VCaP (cell line): ENCODE measurements around the gene USO1.

ENCODE experiments used
- H3K27ac ChIP-seq: fragments of 450-650 bp; 2 replicates; pipeline ENCODE4 v1.5.1; 2017
- TF ChIP-seq, protein P1 (sequence below): fragments of 450-650 bp; conservative IDR thresholded peaks from 2 replicates; pipeline ENCODE4 v1.5.1; 2017; ENCODE audit warnings: mild to moderate bottlenecking, moderate library complexity

Gene USO1

DNA sequence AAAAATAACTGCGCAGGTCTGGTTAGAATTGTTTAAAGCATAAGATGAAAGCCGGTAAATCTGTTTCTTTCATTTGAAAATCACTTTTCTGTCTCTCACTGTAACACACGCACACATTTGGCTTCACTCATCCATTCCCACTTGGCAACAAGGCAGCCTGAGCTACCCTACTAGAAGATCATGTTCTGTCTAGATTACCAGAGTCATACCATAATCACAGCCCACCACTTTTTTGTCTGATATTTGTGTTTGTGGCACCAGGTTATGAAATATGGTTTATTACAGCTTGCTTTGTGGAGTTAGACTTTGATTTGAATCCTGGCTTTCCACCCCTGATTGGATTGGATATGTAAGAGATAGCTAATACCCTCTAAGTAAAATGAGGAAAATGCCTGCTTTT lies 2.2 kb downstream of the USO1 start:
- peak overlapping the region; percentile 92; the same call in 1 of the 2 replicates for H3K27ac ChIP-seq

DNA sequence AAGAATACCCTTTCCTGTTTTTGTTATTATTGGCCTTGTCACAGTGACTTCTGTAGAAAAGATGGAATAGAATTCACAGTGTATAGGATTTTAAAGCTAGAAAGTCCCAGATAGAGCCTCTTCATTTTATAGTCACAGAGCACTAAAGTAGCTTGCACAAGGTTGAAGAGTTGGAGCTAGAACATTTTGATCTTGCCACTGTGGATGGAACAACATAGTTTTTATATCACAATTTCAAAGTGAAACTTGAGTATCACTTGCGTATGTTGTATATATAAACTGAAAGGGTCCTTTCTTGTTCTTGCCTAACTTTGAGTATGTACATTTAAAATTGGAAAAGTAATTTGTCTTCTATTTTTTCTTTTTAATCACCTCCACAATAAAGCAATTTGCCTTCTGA lies 2.7 kb downstream of the USO1 start:
- TF ChIP-seq, protein P1, sequence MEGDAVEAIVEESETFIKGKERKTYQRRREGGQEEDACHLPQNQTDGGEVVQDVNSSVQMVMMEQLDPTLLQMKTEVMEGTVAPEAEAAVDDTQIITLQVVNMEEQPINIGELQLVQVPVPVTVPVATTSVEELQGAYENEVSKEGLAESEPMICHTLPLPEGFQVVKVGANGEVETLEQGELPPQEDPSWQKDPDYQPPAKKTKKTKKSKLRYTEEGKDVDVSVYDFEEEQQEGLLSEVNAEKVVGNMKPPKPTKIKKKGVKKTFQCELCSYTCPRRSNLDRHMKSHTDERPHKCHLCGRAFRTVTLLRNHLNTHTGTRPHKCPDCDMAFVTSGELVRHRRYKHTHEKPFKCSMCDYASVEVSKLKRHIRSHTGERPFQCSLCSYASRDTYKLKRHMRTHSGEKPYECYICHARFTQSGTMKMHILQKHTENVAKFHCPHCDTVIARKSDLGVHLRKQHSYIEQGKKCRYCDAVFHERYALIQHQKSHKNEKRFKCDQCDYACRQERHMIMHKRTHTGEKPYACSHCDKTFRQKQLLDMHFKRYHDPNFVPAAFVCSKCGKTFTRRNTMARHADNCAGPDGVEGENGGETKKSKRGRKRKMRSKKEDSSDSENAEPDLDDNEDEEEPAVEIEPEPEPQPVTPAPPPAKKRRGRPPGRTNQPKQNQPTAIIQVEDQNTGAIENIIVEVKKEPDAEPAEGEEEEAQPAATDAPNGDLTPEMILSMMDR = no peak
- H3K27ac ChIP-seq = no peak overlapping the region; the same call in 1 of the 2 replicates

More for the DNA sequence above, 2.2 kb downstream of the USO1 start:
- TF ChIP-seq, protein P1 = no peak

DNA sequence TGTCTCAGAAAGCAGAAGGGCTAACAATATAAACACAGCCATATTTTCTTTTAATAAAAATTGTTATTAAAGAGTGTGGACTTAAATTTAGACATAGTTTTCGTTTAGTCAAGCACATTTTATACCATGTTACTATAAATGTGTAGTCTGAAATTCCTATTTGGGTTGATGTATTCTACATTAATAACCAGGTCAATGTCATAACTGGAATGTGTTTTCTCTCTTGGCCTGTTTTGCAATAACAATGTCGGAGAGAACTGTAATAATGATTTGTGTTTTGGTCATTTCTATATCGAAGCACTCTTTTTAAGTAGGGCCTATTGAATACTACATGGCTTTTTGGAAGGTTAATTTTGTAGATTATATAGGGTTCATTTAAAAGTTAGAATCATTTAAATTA lies 5.5 kb downstream of the USO1 start:
- TF ChIP-seq, protein P1 = no peak
- H3K27ac ChIP-seq = no peak overlapping the region

DNA sequence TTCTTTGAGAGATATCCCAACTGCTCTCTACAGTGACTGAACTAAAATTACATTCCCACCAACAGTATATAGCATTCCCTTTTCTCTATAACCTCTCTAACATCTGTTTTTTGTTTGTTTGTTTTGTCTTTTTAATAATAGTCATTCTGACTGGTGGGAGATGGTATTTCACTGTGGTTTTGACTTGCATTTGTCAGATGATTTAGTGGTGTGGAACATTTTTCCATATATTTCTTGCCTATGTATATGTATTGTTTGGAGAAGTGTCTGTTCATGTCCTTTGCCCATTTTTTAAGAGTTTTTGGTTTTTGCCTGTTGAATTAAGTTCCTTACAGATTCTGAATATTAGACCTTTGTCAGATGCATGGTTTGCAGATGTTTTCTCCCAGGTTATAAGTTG lies 9.0 kb downstream of the USO1 start:
- TF ChIP-seq, protein P1 = no peak
- no peak overlapping the region for H3K27ac ChIP-seq

DNA sequence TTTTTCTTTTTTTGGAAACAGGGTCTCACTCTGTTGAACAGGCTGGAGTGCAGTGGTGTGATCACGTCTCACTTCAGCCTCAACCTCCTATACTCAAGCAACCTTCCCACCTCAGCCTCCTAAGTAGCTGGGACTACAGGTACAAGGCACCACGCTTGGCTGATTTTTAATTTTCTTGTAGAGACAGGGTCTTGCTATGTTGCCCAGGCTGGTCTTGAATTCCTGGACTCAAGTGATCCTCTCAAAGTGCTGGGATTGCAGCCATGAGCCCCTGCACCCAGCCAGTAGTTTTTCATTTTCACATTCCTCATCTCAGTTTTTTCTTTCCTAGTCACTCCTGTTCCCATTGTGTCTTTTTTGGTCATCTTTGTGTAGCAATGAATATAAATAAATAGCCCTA lies 11.1 kb downstream of the USO1 start:
- TF ChIP-seq, protein P1 = no peak
- H3K27ac ChIP-seq = no peak overlapping the region

DNA sequence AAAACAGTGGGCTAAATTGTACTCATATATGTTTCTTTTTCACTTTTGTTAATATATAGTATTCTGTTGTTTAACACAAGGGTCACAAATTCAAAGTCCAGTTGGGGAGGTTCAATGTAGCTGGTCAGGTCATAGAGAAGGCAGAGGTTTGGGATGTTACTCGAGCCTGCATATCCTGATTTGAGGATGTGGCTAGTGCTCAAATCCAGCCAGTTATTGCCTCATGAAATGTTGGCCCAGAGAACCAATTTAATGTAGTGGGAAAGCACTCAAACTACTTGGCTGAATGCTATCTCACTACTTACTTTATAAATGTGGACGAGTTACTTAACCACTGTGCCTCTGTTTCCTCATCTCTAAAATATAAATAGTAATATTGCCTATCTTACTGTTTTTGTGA lies 12.5 kb downstream of the USO1 start:
- TF ChIP-seq, protein P1 = no peak
- no peak overlapping the region for H3K27ac ChIP-seq

DNA sequence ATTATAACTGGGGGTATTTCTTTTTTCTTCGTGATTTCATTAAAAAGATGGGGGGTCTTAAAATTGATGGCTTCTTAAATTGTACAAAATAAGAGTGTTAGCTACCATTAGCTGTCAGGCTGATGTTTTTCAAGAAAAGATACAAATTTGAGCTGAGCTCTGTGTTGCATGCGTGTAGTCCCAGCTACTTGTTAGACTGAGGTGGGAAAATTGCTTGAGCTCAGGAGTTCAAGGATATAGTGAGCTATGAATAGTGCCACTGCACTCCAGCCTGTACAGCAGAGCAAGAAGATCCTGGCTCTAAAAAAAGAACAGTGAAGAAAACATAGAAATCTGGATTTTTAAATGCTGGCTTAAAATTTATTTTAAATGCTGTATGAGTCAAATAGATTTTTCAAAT lies 13.0 kb downstream of the USO1 start:
- no peak overlapping the region for H3K27ac ChIP-seq
- TF ChIP-seq, protein P1 = no peak

DNA sequence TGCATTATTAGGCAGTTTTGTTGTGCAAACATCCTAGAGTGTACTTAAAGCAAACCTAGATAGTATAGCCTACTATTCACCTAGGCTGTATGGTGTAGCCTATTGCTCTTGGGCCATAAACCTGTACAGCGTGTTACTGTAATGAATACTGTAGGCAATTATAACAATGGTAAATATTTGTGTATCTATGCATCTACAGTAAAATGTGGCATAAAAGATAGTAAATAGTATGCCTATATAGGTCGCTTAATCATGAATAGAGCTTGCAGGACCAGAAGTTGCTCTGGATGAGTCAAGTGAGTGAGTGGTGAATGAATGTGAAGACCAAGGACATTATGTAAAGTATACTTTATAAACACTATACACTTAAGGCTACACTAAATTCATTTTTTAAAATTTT lies 16.6 kb downstream of the USO1 start:
- TF ChIP-seq, protein P1 = no peak
- no peak overlapping the region for H3K27ac ChIP-seq
